AG04450 (cell line): Measurements from ENCODE around the gene DDX24. TPM values are rescaled to one million over a fixed set of nuclear protein-coding genes. Genes with fewer than 3 reads are reported as not detected.

Source experiments
- CTCF ChIA-PET: fragments of 300-600, 350-600 bp; formaldehyde crosslinking; extraction: SDS; loops from one replicate; lab custom pipeline; 2022; ENCODE audit warnings: antibody characterized with exemption, inconsistent platforms; lab: Charles Lee
- POLR2A ChIA-PET: fragments of 350-600 bp; formaldehyde crosslinking; extraction: SDS; loops from one replicate; lab custom pipeline; 2021; ENCODE audit warnings: antibody characterized with exemption, inconsistent platforms; lab: Yijun Ruan, JAX
- DNase-seq: peaks from one replicate; pipeline ENCODE4 v3.0.0-alpha.2; 2011; ENCODE audit warnings: low read depth, low spot score
- H3K27ac ChIP-seq: one replicate; pipeline ENCODE4 v1.5.1; 2012; ENCODE audit warnings: low read depth, low read length, control low read depth
- H3K27me3 ChIP-seq: one replicate; pipeline ENCODE4 v1.6.0; 2012; ENCODE audit warnings: low read length; ENCODE audit not compliant: control insufficient read depth, insufficient read depth
- H3K4me3 ChIP-seq: 2 replicates; pipeline ENCODE4 v1.5.1; 2011; ENCODE audit warnings: mild to moderate bottlenecking, low read depth, low read length, control low read depth
- H3K9me3 ChIP-seq: 2 replicates; pipeline ENCODE4 v1.5.1; 2012; ENCODE audit warnings: low read length; ENCODE audit not compliant: control insufficient read depth, insufficient read depth
- CTCF ChIP-seq: IDR thresholded peaks from 2 replicates; pipeline ENCODE4 v1.5.1; 2011; ENCODE audit warnings: low read depth, low read length, control low read depth, inconsistent platforms
- polyA plus RNA-seq: library from polyadenylated mRNA; depleted of rRNA; stranded (reverse); fragments of >200 nt; gene quantifications from 2 replicates; pipeline ENCODE4 v1.2.3, GENCODE V29; 2011

Gene DDX24
- polyA plus RNA-seq, 1 experiment = 159 TPM

- Histone ChIP-seq H3K27ac (no peak overlapping the region), H3K27me3 (no peaks in the 10 kb centered on the region), H3K4me3 (no peak overlapping the region), H3K9me3 (no peaks in the 10 kb centered on the region)
- ChIA-PET CTCF (interaction anchor here (1.5 kb wide), 1 partner anchor 91 kb away, joined by 3 read pairs; no protein-coding TSS in a partner anchor), POLR2A (no interaction called here)
- no peak for DNase-seq
- no peak for TF ChIP-seq CTCF
These were observed 8.5 kb upstream of the DDX24 start for GRCh38 chr14:94089479-94089878.

DNA sequence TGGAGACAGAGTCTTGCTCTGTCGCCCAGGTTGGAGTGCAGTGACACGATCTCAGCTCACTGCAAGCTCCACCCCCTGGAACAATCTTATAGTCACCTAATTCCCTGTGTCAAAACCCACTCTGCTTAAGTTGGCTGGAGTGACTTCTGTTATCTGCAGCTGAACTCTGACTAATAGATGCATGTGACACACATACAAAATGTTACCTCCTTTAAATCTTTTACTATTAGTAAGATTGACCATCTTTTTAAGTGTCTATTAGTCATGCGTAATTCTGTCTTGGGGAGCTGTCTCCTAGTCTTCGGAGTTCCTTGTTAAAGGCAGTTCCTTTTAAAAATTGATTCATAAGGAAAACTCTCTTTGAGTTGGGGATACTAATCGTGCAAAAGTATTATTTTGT lies 7.5 kb upstream of the DDX24 start:
- CTCF ChIA-PET = interaction anchor here (0.9 to 1.3 kb wide), 3 partner anchors 43 to 149 kb away, joined by 3 to 4 read pairs (median 4); no protein-coding TSS in a partner anchor

DNA sequence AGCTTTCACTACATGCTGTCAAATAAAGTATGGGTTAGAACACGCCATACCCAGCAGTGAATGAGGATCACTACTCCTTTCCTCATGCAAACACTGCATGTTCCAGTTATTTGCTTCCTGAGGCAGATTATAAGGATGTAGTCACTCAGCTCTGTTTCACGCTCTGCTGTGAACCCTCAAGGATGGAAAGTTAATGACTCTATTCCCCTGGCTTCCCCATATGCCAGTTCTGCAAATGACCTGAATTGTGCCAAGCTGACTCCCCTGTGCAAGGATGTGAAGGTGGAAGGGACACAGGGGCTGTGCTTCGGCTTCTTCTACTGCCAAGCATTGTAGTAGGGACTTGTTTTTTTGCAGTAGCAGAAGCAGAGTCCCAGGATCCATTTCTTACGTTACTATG lies 6.9 kb upstream of the DDX24 start:
- no peak for DNase-seq
- ChIA-PET POLR2A (no interaction called here), CTCF (interaction anchor here (0.9 to 1.3 kb wide), 3 partner anchors 44 to 148 kb away, joined by 3 to 4 read pairs (median 4); no protein-coding TSS in a partner anchor)
- Histone ChIP-seq H3K27ac (no peak overlapping the region), H3K27me3 (no peaks in the 10 kb centered on the region), H3K9me3 (no peaks in the 10 kb centered on the region), H3K4me3 (no peak overlapping the region)
- TF ChIP-seq CTCF = no peak

More for the DNA sequence above, 7.5 kb upstream of the DDX24 start:
- DNase-seq = no peak
- H3K9me3 ChIP-seq = no peaks in the 10 kb centered on the region
- H3K27me3 ChIP-seq = no peaks in the 10 kb centered on the region
- no peak for TF ChIP-seq CTCF
- no peak overlapping the region for H3K27ac ChIP-seq
- H3K4me3 ChIP-seq = no peak overlapping the region
- POLR2A ChIA-PET = no interaction called here

DNA sequence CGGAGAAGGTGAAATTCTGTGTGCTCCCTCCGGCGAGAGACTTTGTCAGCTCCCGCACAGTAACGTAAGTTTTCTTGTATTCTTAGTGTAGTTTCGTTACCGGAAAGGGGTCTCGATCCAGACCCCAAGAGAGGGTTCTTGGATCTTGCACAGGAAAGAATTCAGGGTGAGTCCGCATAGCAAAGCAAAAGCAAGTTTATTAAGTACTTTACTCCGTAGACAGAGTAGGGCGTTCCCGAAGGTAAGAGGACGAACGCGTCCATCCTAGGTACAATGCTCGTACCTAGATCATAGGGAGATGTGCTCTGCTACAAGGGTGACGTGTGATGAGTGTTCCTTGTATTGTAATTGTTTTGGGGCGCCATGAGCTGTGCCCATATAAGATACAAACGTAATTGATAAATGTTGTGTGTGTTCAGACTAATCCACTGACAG lies 401 bp upstream of the DDX24 start:
- Histone ChIP-seq H3K4me3 (peak overlapping the region; percentile 93), H3K9me3 (peaks cover 6% of the 10 kb centered on the region; the same call in 1 of the 2 replicates), H3K27ac (peak overlapping the region; percentile 53), H3K27me3 (no peaks in the 10 kb centered on the region)
- ChIA-PET CTCF (interaction anchor here (0.7 to 7.7 kb wide), 5 partner anchors 45 to 99 kb away, joined by 3 to 64 read pairs (median 6); partner anchors contain the start of gene IFI27L2), POLR2A (interaction anchor here (0.5 to 1.2 kb wide), 5 partner anchors 14 to 90 kb away, joined by 3 to 6 read pairs (median 3); no protein-coding TSS in a partner anchor)
- no peak for TF ChIP-seq CTCF
- no peak for DNase-seq

DNA sequence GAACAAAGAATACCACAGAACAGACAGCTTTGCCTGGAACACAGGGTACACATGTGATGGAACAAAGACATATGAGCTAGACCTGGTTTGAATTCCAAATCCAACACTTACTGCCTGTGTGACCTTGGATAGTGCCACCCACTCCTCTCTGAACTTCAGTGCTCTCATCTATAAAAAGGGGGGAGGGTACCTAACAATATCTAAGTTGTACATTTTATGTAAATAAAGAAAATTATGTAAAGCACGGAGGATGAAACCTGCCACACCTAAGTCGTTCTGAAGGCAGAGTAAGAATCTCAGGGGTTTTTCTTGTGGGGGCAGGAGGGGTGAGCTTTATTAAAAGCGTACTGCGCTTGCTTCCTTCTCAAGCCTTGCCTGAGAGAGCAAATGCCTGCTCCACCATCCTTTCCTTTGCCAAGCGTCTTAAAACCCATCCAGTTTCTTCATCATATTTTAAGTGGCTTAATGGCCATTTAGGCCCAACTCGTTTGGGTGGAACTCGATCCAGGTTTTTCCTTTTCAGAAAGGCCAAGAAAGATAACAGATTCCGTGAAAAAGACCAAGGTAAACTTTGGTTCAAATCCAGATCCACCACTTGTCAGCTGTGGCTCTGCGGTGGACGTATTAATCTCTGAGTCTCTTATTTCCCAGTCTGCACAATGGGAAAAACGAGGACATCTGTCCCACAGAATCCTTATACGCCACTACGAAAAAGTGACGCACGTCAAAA lies 946 bp downstream of the DDX24 start:
- no peak for TF ChIP-seq CTCF
- ChIA-PET POLR2A (interaction anchor here (1.2 kb wide), 1 partner anchor 57 kb away, joined by 3 read pairs; no protein-coding TSS in a partner anchor), CTCF (interaction anchor here (0.7 to 7.7 kb wide), 6 partner anchors 29 to 140 kb away, joined by 3 to 64 read pairs (median 9); partner anchors contain the start of gene IFI27L2)

More for the DNA sequence above, 946 bp downstream of the DDX24 start:
- H3K9me3 ChIP-seq = peaks cover 9% of the 10 kb centered on the region; the same call in 1 of the 2 replicates
- no peak overlapping the region for H3K27ac ChIP-seq
- DNase-seq = no peak
- peak overlapping the region; percentile 93 for H3K4me3 ChIP-seq
- no peaks in the 10 kb centered on the region for H3K27me3 ChIP-seq
